ENCODE measurements around the gene SYNPO2.

DNA sequence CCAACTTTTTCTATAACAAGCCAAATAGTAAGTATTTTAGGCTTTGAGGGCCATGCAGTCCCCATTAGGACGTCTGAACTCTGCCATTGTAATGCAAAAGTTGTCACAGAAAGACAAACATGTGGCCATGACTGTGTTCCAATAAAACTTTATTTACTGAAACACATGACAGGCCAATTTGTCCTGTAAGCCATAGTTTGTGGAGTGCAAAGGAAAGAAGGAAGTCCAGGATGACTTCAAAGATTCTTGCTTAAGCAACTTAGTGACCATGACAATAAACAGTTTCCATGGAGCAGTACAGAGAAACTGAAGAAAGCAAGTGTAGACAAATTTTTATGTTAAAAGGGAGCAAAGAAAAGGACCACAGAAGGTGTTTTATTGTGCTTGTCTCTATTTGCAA, 212.0 kb downstream of the SYNPO2 start:
- no peak for TF ChIP-seq ETV6 (conservative IDR thresholded peaks at IDR 0.05 in 1 of 2, IDR thresholded peaks at IDR 0.05 in 1 of 2; ENCODE audit: borderline replicate concordance in 1 of 2, low read depth in 1 of 2)
- no peak for TF ChIP-seq IKZF1 (conservative IDR thresholded peaks at IDR 0.05)
- TF ChIP-seq, protein P1, sequence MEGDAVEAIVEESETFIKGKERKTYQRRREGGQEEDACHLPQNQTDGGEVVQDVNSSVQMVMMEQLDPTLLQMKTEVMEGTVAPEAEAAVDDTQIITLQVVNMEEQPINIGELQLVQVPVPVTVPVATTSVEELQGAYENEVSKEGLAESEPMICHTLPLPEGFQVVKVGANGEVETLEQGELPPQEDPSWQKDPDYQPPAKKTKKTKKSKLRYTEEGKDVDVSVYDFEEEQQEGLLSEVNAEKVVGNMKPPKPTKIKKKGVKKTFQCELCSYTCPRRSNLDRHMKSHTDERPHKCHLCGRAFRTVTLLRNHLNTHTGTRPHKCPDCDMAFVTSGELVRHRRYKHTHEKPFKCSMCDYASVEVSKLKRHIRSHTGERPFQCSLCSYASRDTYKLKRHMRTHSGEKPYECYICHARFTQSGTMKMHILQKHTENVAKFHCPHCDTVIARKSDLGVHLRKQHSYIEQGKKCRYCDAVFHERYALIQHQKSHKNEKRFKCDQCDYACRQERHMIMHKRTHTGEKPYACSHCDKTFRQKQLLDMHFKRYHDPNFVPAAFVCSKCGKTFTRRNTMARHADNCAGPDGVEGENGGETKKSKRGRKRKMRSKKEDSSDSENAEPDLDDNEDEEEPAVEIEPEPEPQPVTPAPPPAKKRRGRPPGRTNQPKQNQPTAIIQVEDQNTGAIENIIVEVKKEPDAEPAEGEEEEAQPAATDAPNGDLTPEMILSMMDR (IDR thresholded peaks at IDR 0.05 in 2 of 3, conservative IDR thresholded peaks at IDR 0.05 in 1 of 3; ENCODE audit: control insufficient read depth in 2 of 3, extremely low read depth in 1 of 3, insufficient read depth in 1 of 3, low read depth in 3 of 3, low read length in 3 of 3): no peak

Measured in GM12878 (cell line).